Astrocyte (in vitro differentiated cells and primary cell): Measurements from ENCODE around the gene ABHD4. TPM values are rescaled to one million over a fixed set of nuclear protein-coding genes. Genes with fewer than 3 reads are reported as not detected.
A peak's percentile ranks its signal among the peaks of the same experiment; 100 is the strongest.

Source experiments
- DNase-seq: peaks from one replicate; pipeline ENCODE4 v3.0.0-alpha.2; 2010; ENCODE audit warnings: low read depth
- FAIRE-seq: peaks from 2 replicates; lab custom pipeline; 2011; peaks lifted over from hg19 to GRCh38; lab: Jason Lieb, UNC
- H2AFZ ChIP-seq: 2 replicates; pipeline ENCODE4 v1.6.0; 2012; ENCODE audit warnings: low read depth, low read length, inconsistent platforms
- H3K27ac ChIP-seq: 2 replicates; pipeline ENCODE4 v1.5.1; 2011; ENCODE audit warnings: low read depth, low read length, inconsistent platforms
- H3K27me3 ChIP-seq: 2 replicates; pipeline ENCODE4 v1.6.0; 2011; ENCODE audit warnings: low read length, inconsistent platforms; ENCODE audit not compliant: insufficient read depth
- H3K36me3 ChIP-seq: 2 replicates; pipeline ENCODE4 v1.5.1; 2011; ENCODE audit warnings: low read length, inconsistent platforms; ENCODE audit not compliant: insufficient read depth
- H3K4me1 ChIP-seq: 2 replicates; pipeline ENCODE4 v1.5.1; 2011; ENCODE audit warnings: low read length, inconsistent platforms; ENCODE audit not compliant: insufficient read depth
- H3K4me2 ChIP-seq: 2 replicates; pipeline ENCODE4 v1.6.0; 2012; ENCODE audit warnings: low read length, inconsistent platforms
- H3K4me3 ChIP-seq: 2 replicates; pipeline ENCODE4 v1.5.1; 2011; ENCODE audit warnings: low read depth, mild to moderate bottlenecking, low read length, inconsistent platforms; ENCODE audit not compliant: insufficient read depth
- H3K79me2 ChIP-seq: 2 replicates; pipeline ENCODE4 v1.6.0; 2012; ENCODE audit warnings: mild to moderate bottlenecking, low read length, inconsistent platforms; ENCODE audit not compliant: insufficient read depth
- H3K9ac ChIP-seq: 2 replicates; pipeline ENCODE4 v1.6.0; 2012; ENCODE audit warnings: mild to moderate bottlenecking, low read length, inconsistent platforms
- H3K9me3 ChIP-seq: 2 replicates; pipeline ENCODE4 v1.5.1; 2012; ENCODE audit warnings: low read depth, mild to moderate bottlenecking, low read length, inconsistent platforms; ENCODE audit not compliant: insufficient read depth
- H4K20me1 ChIP-seq: 2 replicates; pipeline ENCODE4 v1.6.0; 2012; ENCODE audit warnings: low read length, inconsistent platforms; ENCODE audit not compliant: insufficient read depth
- H3K27ac Mint-ChIP-seq: one replicate; pipeline ENCODE4 v1.8.0; 2021; ENCODE audit warnings: mild to moderate bottlenecking, mixed read lengths; ENCODE audit not compliant: unreplicated experiment
- H3K27me3 Mint-ChIP-seq: one replicate; pipeline ENCODE4 v1.8.0; 2021; ENCODE audit warnings: low read depth, mixed read lengths; ENCODE audit not compliant: unreplicated experiment
- H3K36me3 Mint-ChIP-seq: one replicate; pipeline ENCODE4 v1.8.0; 2021; ENCODE audit warnings: low read depth, mixed read lengths; ENCODE audit not compliant: unreplicated experiment
- H3K4me1 Mint-ChIP-seq: one replicate; pipeline ENCODE4 v1.8.0; 2021; ENCODE audit warnings: low read depth, mixed read lengths; ENCODE audit not compliant: unreplicated experiment
- H3K4me3 Mint-ChIP-seq: one replicate; pipeline ENCODE4 v1.8.0; 2021; ENCODE audit warnings: mild to moderate bottlenecking, moderate library complexity, mixed read lengths; ENCODE audit not compliant: unreplicated experiment
- H3K9me3 Mint-ChIP-seq: one replicate; pipeline ENCODE4 v1.8.0; 2021; ENCODE audit warnings: mild to moderate bottlenecking, mixed read lengths; ENCODE audit not compliant: unreplicated experiment
- EZH2 ChIP-seq: IDR thresholded peaks from 2 replicates; pipeline ENCODE4 v1.6.1; 2012; ENCODE audit warnings: mild to moderate bottlenecking, low read length, inconsistent platforms; ENCODE audit not compliant: insufficient read depth
- total RNA-seq: library from RNA; stranded (reverse); gene quantifications from 2 replicates; pipeline ENCODE4 v1.2.1, GENCODE V29; 2021
- TF ChIP-seq, protein P1 (sequence below): IDR thresholded peaks from 2 replicates; pipeline ENCODE4 v1.5.1; 2011; ENCODE audit warnings: low read depth, mild to moderate bottlenecking, inconsistent platforms, low read length, moderate library complexity; ENCODE audit not compliant: insufficient read depth

Gene ABHD4
- total RNA-seq, 1 donor from 2014 or later = 52.4 TPM

DNA sequence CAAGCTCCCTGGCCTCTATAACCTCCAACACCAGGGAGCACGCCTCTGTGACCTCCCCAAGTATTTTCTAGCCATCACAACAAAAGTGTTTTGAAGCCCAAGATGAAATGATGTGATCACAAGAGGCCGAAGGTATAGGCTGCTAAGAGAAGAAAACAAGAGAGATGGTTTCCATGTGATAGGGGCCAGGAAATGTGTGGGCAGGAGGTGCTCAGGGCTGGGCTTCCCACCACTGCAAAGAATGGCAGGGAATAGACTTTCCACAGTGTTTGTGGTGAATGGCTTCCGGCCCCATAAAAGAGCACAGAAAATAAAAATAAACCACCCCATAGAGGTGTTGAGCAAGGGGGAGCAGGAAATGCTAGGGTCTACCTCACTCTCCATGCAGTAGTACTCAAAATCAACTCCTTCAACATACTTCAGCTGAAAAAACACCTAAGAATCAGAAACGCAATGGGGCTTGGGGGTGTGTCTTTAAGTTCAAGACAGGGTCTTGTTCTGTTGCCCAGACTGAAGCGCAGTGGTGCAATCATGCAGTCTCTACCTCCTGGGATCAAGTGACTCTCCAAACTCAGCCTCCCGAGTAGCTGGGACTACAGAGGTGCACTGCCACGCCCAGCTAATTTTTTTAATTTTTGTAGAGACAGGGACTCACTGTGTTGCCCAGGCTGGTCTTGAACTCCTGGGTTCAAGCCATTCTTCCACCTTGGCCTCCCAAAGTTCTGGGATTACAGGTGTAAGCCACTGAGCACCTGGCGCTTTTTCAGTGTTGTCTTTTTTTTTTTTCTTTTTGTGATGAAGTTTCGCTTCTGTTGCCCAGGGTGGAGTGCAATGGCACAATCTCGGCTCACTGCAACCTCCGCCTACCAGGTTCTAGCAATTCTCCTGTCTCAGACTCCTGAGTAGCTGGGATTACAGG is 36.2 kb upstream of the ABHD4 start:
- no peaks in the 10 kb centered on the region for H3K27me3 Mint-ChIP-seq
- H3K36me3 Mint-ChIP-seq = peaks cover 9% of the 10 kb centered on the region
- Histone ChIP-seq H2AFZ (no peak overlapping the region), H3K9ac (no peak overlapping the region), H3K27ac (no peak overlapping the region), H3K4me1 (peaks cover 15% of the 10 kb centered on the region), H3K4me3 (no peak overlapping the region), H3K79me2 (peaks cover 20% of the 10 kb centered on the region), H3K36me3 (peaks cover 19% of the 10 kb centered on the region), H3K27me3 (no peaks in the 10 kb centered on the region), H4K20me1 (peaks cover 18% of the 10 kb centered on the region), H3K4me2 (peak overlapping the region; percentile 11), H3K9me3 (no peaks in the 10 kb centered on the region)
- peaks cover 39% of the 10 kb centered on the region for H3K4me1 Mint-ChIP-seq
- no peak for FAIRE-seq
- no peak for TF ChIP-seq EZH2
- TF ChIP-seq, protein P1, sequence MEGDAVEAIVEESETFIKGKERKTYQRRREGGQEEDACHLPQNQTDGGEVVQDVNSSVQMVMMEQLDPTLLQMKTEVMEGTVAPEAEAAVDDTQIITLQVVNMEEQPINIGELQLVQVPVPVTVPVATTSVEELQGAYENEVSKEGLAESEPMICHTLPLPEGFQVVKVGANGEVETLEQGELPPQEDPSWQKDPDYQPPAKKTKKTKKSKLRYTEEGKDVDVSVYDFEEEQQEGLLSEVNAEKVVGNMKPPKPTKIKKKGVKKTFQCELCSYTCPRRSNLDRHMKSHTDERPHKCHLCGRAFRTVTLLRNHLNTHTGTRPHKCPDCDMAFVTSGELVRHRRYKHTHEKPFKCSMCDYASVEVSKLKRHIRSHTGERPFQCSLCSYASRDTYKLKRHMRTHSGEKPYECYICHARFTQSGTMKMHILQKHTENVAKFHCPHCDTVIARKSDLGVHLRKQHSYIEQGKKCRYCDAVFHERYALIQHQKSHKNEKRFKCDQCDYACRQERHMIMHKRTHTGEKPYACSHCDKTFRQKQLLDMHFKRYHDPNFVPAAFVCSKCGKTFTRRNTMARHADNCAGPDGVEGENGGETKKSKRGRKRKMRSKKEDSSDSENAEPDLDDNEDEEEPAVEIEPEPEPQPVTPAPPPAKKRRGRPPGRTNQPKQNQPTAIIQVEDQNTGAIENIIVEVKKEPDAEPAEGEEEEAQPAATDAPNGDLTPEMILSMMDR = no peak
- DNase-seq = peak; percentile 20
- peak overlapping the region; percentile 41 for H3K4me3 Mint-ChIP-seq
- no peaks in the 10 kb centered on the region for H3K9me3 Mint-ChIP-seq
- H3K27ac Mint-ChIP-seq = peak overlapping the region; percentile 43

DNA sequence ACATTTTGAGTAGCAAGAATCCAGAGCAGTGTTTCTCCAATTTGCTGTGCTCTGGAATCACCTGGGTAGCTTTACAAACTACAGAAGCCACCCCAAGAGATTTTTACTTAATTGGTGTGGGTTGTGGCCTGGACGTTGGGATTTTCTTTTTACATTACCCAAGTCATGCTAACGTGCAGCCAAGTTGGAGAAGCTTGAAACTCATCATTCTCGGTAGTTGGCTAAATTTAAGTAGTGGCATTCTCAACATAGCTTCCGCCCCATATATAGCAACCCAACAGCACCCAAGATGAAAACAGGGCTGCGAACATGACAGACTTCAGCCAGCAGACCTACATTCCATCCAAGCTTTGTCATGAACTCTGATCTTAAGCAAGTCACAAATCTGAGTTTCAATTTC is 34.1 kb upstream of the ABHD4 start:
- H3K27ac ChIP-seq = no peak overlapping the region
- peaks cover 48% of the 10 kb centered on the region for H3K4me1 Mint-ChIP-seq
- no peaks in the 10 kb centered on the region for H3K9me3 Mint-ChIP-seq
- no peaks in the 10 kb centered on the region for H3K27me3 Mint-ChIP-seq
- H3K9ac ChIP-seq = no peak overlapping the region
- DNase-seq (no peak), FAIRE-seq (no peak)
- H3K4me1 ChIP-seq = peaks cover 6% of the 10 kb centered on the region
- no peak overlapping the region for H3K27ac Mint-ChIP-seq
- H3K79me2 ChIP-seq = peaks cover 41% of the 10 kb centered on the region
- no peak overlapping the region for H3K4me2 ChIP-seq
- no peak overlapping the region for H3K4me3 Mint-ChIP-seq
- H2AFZ ChIP-seq = no peak overlapping the region
- H3K9me3 ChIP-seq = no peaks in the 10 kb centered on the region
- peaks cover 10% of the 10 kb centered on the region for H3K36me3 Mint-ChIP-seq
- peaks cover 37% of the 10 kb centered on the region for H4K20me1 ChIP-seq
- H3K36me3 ChIP-seq = peaks cover 29% of the 10 kb centered on the region
- TF ChIP-seq, protein P1 = no peak
- no peak for TF ChIP-seq EZH2
- no peaks in the 10 kb centered on the region for H3K27me3 ChIP-seq
- no peak overlapping the region for H3K4me3 ChIP-seq

DNA sequence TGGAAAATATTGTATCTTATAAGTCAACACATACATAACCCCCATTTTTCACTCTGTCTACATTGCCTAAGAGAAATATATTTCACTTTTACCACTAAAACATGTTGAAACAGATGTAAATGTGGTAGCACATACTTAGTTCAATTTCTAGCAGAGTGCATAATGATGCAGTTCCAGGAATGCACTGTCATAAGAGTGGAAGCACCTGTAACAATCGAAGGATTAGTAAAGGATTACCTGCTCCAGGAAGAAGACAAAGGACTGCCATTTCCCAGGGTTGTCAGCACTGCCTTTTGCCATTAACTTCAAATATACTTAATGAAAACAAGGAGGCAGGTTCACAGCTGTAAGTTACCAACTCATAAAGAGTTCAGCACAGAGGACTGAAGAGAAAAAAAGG is 33.6 kb upstream of the ABHD4 start:
- no peak overlapping the region for H2AFZ ChIP-seq
- H3K4me3 ChIP-seq = no peak overlapping the region
- peaks cover 6% of the 10 kb centered on the region for H3K4me1 ChIP-seq
- Mint-ChIP-seq H3K27me3 (no peaks in the 10 kb centered on the region), H3K9me3 (no peaks in the 10 kb centered on the region), H3K4me1 (peaks cover 52% of the 10 kb centered on the region), H3K27ac (no peak overlapping the region), H3K4me3 (no peak overlapping the region), H3K36me3 (peaks cover 7% of the 10 kb centered on the region)
- FAIRE-seq (no peak), DNase-seq (no peak)
- H3K4me2 ChIP-seq = no peak overlapping the region
- H3K9ac ChIP-seq = no peak overlapping the region
- H3K79me2 ChIP-seq = peaks cover 46% of the 10 kb centered on the region
- H3K27ac ChIP-seq = no peak overlapping the region
- no peaks in the 10 kb centered on the region for H3K9me3 ChIP-seq
- H3K27me3 ChIP-seq = no peaks in the 10 kb centered on the region
- no peak for TF ChIP-seq EZH2
- TF ChIP-seq, protein P1 = no peak
- H3K36me3 ChIP-seq = peaks cover 29% of the 10 kb centered on the region
- H4K20me1 ChIP-seq = peaks cover 41% of the 10 kb centered on the region
